Osteoblast (primary cell): Measurements from ENCODE around the gene PTX4. TPM values are rescaled to one million over a fixed set of nuclear protein-coding genes. Genes with fewer than 3 reads are reported as not detected.

Experiments
- DNase-seq: peaks from one replicate; pipeline ENCODE4 v3.0.0; 2011; ENCODE audit warnings: low spot score, mixed read lengths; ENCODE audit not compliant: insufficient read length; ENCODE audit errors: missing footprints
- H2AFZ ChIP-seq: 2 replicates; pipeline ENCODE4 v1.6.0; 2011; ENCODE audit warnings: mild to moderate bottlenecking, low read length
- H3K27ac ChIP-seq: 2 replicates; pipeline ENCODE4 v1.5.1; 2011; ENCODE audit warnings: mild to moderate bottlenecking, low read depth, low read length, moderate library complexity
- H3K27me3 ChIP-seq: 2 replicates; pipeline ENCODE4 v1.6.0; 2012; ENCODE audit warnings: mild to moderate bottlenecking, control low read depth, inconsistent platforms, low read length, moderate library complexity; ENCODE audit not compliant: insufficient read depth
- H3K36me3 ChIP-seq: 2 replicates; pipeline ENCODE4 v1.5.1; 2011; ENCODE audit warnings: mild to moderate bottlenecking, low read length, control low read depth, moderate library complexity; ENCODE audit not compliant: insufficient read depth
- H3K4me1 ChIP-seq: 2 replicates; pipeline ENCODE4 v1.5.1; 2011; ENCODE audit warnings: mild to moderate bottlenecking, low read length, control low read depth, moderate library complexity; ENCODE audit not compliant: insufficient read depth
- H3K4me2 ChIP-seq: 2 replicates; pipeline ENCODE4 v1.6.0; 2011; ENCODE audit warnings: mild to moderate bottlenecking, low read length; ENCODE audit not compliant: insufficient read depth
- H3K4me3 ChIP-seq: fragments of 200-600 bp; sonication (generic); 3 replicates; pipeline ENCODE4 v1.5.1; 2012; ENCODE audit warnings: mild to moderate bottlenecking, low read length, inconsistent platforms; ENCODE audit not compliant: insufficient read depth
- H3K79me2 ChIP-seq: 2 replicates; pipeline ENCODE4 v1.6.0; 2012; ENCODE audit warnings: mild to moderate bottlenecking, low read length, control low read depth, inconsistent platforms; ENCODE audit not compliant: insufficient read depth
- H3K9me3 ChIP-seq: 2 replicates; pipeline ENCODE4 v1.5.1; 2011; ENCODE audit warnings: low read depth, low read length, control low read depth
- H4K20me1 ChIP-seq: 2 replicates; pipeline ENCODE4 v1.6.0; 2012; ENCODE audit warnings: mild to moderate bottlenecking, low read length, control low read depth; ENCODE audit not compliant: insufficient read depth
- total RNA-seq: library from RNA; depleted of rRNA; stranded (reverse); fragments of >200 nt; gene quantifications from 2 replicates; pipeline ENCODE4 v1.2.3, GENCODE V29; 2012
- TF ChIP-seq, protein P1 (sequence below): IDR thresholded peaks from 2 replicates; pipeline ENCODE4 v1.5.1; 2011; ENCODE audit warnings: mild to moderate bottlenecking, low read depth, low read length, moderate library complexity; ENCODE audit errors: extremely low read depth

The PTX4 gene
- total RNA-seq, 1 donor = not detected

DNA sequence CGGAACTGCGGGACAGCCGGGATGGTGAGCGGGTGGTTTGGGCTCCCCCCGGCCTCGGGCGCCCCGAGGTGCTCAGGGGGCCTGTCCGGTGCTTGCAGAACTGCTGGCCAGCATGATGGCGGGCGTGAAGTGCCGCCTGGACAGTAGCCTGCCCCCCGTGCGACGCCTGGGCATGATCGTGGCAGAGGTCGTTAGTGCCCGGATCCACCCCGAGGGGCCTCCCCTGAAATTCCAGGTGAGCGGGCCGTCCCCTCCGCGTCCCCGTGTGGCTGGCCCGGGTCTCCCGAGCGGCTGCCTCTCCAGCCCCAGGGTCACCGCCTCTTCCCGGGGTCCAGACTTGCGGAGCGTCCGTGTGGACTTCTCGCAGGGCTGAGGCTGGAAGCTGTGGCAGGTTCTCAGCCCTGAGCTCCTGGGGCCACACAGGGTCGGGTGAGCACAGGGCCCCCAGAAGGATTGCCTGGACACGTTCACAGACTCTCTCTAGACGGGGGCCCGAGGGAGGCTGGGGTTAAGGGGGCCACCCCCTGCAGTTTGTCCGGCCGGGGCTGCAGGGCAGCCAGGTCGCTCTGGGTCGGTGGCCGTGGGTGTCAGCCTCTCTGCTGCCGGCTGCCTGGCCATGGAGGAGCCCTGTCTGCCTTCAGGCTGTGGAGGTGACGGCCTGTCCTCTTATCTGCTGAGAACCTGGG is 11.9 kb upstream of the PTX4 start:
- H2AFZ ChIP-seq = no peak overlapping the region
- TF ChIP-seq, protein P1, sequence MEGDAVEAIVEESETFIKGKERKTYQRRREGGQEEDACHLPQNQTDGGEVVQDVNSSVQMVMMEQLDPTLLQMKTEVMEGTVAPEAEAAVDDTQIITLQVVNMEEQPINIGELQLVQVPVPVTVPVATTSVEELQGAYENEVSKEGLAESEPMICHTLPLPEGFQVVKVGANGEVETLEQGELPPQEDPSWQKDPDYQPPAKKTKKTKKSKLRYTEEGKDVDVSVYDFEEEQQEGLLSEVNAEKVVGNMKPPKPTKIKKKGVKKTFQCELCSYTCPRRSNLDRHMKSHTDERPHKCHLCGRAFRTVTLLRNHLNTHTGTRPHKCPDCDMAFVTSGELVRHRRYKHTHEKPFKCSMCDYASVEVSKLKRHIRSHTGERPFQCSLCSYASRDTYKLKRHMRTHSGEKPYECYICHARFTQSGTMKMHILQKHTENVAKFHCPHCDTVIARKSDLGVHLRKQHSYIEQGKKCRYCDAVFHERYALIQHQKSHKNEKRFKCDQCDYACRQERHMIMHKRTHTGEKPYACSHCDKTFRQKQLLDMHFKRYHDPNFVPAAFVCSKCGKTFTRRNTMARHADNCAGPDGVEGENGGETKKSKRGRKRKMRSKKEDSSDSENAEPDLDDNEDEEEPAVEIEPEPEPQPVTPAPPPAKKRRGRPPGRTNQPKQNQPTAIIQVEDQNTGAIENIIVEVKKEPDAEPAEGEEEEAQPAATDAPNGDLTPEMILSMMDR = no peak
- no peaks in the 10 kb centered on the region for H3K4me1 ChIP-seq
- H4K20me1 ChIP-seq = no peaks in the 10 kb centered on the region
- peaks cover 27% of the 10 kb centered on the region for H3K36me3 ChIP-seq
- H3K4me2 ChIP-seq = no peak overlapping the region
- DNase-seq = peak; percentile 78
- no peaks in the 10 kb centered on the region for H3K9me3 ChIP-seq
- no peak overlapping the region for H3K27ac ChIP-seq
- H3K27me3 ChIP-seq = no peaks in the 10 kb centered on the region
- H3K79me2 ChIP-seq = peaks cover 18% of the 10 kb centered on the region
- no peak overlapping the region for H3K4me3 ChIP-seq

DNA sequence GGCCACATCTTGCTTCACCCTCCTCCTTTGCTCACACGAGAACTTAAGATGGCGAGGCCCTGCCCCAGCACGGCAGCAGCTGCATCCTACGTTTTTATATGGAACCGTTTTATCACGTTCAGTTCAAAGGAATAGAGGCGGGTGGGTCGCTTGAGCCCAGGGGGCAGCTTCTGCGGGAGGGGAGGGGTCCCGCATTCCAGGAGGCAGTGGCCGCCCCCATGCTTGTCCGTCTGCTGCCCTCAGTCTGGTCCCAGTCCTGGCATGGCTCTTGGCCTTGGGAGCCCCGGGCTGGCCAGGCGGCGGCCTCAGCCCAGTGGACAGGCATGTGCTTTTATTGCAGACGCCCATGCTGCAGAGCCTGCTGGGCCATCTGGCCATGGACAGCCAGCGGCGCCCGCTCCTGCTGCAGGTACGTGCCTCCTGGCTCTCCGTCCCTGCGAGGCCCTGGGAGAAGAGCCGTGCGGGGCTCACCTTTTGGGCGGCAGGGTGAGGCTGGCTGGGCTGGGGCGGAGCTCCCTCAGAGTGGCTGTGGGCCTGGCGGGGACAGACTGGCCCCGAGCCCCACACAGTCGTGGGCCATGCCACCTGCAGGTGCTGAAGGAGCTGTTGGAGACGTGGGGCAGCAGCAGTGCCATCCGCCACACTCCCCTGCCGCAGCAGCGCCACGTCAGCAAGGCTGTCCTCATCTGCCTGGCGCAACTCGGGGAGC is 11.2 kb upstream of the PTX4 start:
- H3K27ac ChIP-seq = no peak overlapping the region
- H2AFZ ChIP-seq = no peak overlapping the region
- H3K4me1 ChIP-seq = no peaks in the 10 kb centered on the region
- H3K27me3 ChIP-seq = no peaks in the 10 kb centered on the region
- no peak overlapping the region for H3K4me2 ChIP-seq
- TF ChIP-seq, protein P1 = no peak
- DNase-seq = no peak
- no peak overlapping the region for H3K4me3 ChIP-seq
- peaks cover 1% of the 10 kb centered on the region for H4K20me1 ChIP-seq
- peaks cover 31% of the 10 kb centered on the region for H3K36me3 ChIP-seq
- H3K9me3 ChIP-seq = no peaks in the 10 kb centered on the region
- peaks cover 25% of the 10 kb centered on the region for H3K79me2 ChIP-seq

DNA sequence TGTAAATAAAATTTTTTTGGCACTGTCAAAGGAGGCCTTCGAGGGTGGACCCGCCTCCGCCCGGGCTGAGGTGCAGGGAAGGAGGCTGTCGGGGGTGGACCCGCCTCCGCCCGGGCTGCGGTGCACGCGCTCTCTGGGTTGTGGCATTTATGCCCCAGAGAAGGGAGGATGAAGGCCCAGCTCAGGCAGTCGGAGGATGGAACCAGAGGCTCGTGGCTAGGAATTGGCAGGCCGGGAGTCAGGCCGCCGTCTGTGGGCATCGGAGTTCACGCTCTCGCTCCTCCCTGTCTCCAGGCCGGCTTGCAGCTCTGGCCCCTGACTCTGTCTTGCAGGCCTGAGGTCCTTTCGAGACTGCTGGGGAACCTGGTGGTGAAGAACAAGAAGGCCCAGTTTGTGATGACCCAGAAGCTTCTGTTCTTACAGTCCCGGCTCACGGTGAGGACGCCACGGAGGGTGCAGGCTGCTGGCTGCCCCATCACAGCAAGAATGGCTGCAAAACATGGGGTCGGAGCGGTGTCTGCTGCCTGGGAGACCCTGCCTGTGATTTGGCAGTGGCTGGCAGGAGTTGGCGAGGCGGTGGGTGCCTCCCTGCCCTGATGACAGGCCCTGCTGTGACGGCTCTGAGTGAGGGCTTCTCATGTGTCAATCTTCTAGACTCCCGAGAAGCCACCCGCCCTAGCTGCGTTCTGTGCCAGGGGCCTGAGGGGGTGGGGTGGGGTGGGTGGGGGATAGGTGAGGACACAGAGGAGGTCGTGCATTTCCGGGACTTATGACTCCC is 10.3 kb upstream of the PTX4 start:
- no peak for DNase-seq
- Histone ChIP-seq H3K27me3 (no peaks in the 10 kb centered on the region), H3K36me3 (peaks cover 35% of the 10 kb centered on the region), H3K79me2 (peaks cover 34% of the 10 kb centered on the region), H3K9me3 (no peaks in the 10 kb centered on the region), H3K4me3 (no peak overlapping the region), H2AFZ (no peak overlapping the region), H3K27ac (no peak overlapping the region), H4K20me1 (peaks cover 7% of the 10 kb centered on the region), H3K4me1 (peaks cover 2% of the 10 kb centered on the region), H3K4me2 (no peak overlapping the region)
- TF ChIP-seq, protein P1 = no peak
